CD14-positive monocyte (primary cell): ENCODE measurements around the gene ANK2. TPM values are rescaled to one million over a fixed set of nuclear protein-coding genes. Genes with fewer than 3 reads are reported as not detected.

Experiments used
- DNase-seq, 3 donors: peaks; one replicate each; pipeline ENCODE4 v3.0.0-alpha.2; 2011 to 2022
- H2AFZ ChIP-seq: 2 replicates; pipeline ENCODE4 v1.6.0; 2012; ENCODE audit warnings: mild to moderate bottlenecking, low read depth, low read length, inconsistent platforms; ENCODE audit not compliant: insufficient read depth, poor library complexity, severe bottlenecking
- H3K27ac ChIP-seq, 2 donors: 1 replicate in 1 of 2; 2 replicates in 1 of 2; pipeline ENCODE4 v1.5.1; 2012 to 2013; ENCODE audit warnings: low read length in 2 of 2, control low read depth in 1 of 2, inconsistent platforms in 1 of 2, low read depth in 1 of 2, mild to moderate bottlenecking in 1 of 2
- H3K27me3 ChIP-seq, 2 donors: one replicate each; pipeline versions ENCODE4 v1.6.0 to v1.6.1; 2011 to 2013; ENCODE audit warnings: low read length in 2 of 2; ENCODE audit not compliant: control insufficient read depth in 2 of 2, insufficient read depth in 2 of 2
- H3K36me3 ChIP-seq, 2 donors: replicated peaks in 1 of 2; 1 replicate in 1 of 2; 2 replicates in 1 of 2; pipeline versions ENCODE4 v1.5.1 to v1.6.1; 2012 to 2013; ENCODE audit warnings: low read length in 2 of 2, control low read depth in 1 of 2, inconsistent platforms in 1 of 2, mild to moderate bottlenecking in 1 of 2; ENCODE audit not compliant: insufficient read depth in 2 of 2, control insufficient read depth in 1 of 2
- H3K4me1 ChIP-seq, 2 donors: 1 replicate in 1 of 2; 2 replicates in 1 of 2; pipeline versions ENCODE4 v1.5.1 to v1.6.1; 2012 to 2013; ENCODE audit warnings: low read length in 2 of 2, control low read depth in 1 of 2, inconsistent platforms in 1 of 2, mild to moderate bottlenecking in 1 of 2, moderate library complexity in 1 of 2; ENCODE audit not compliant: insufficient read depth in 2 of 2, control insufficient read depth in 1 of 2
- H3K4me2 ChIP-seq: replicated peaks from 2 replicates; pipeline ENCODE3; 2012; ENCODE audit warnings: low read length, moderate library complexity, mild to moderate bottlenecking; ENCODE audit not compliant: poor library complexity, severe bottlenecking; ENCODE audit errors: extremely low read depth
- H3K4me3 ChIP-seq, 3 experiments: fragments of 200-600 bp in 1 of 3; sonication (generic) in 1 of 3; replicated peaks in 1 of 3; 1 replicate in 2 of 3; 2 replicates in 1 of 3; pipeline ENCODE4 v1.5.1; 2011 to 2013; ENCODE audit warnings: low read length in 3 of 3, mild to moderate bottlenecking in 3 of 3, control low read depth in 2 of 3, low read depth in 2 of 3, inconsistent platforms in 1 of 3, moderate library complexity in 1 of 3
- H3K79me2 ChIP-seq: 2 replicates; pipeline ENCODE4 v1.6.0; 2012; ENCODE audit warnings: mild to moderate bottlenecking, control low read depth, inconsistent platforms, low read length, moderate library complexity; ENCODE audit not compliant: insufficient read depth
- H3K9ac ChIP-seq: 2 replicates; pipeline ENCODE4 v1.6.0; 2017; ENCODE audit warnings: low read length, mild to moderate bottlenecking; ENCODE audit not compliant: insufficient read depth, poor library complexity, severe bottlenecking
- H3K9me3 ChIP-seq, 2 donors: replicated peaks in 1 of 2; 1 replicate in 1 of 2; 2 replicates in 1 of 2; pipeline versions ENCODE4 v1.5.1 to v1.6.1; 2012 to 2013; ENCODE audit warnings: low read length in 2 of 2, control low read depth in 1 of 2; ENCODE audit not compliant: control insufficient read depth in 1 of 2, insufficient read depth in 1 of 2
- H4K20me1 ChIP-seq: 2 replicates; pipeline ENCODE4 v1.6.0; 2012; ENCODE audit warnings: mild to moderate bottlenecking, low read length, control low read depth, moderate library complexity; ENCODE audit not compliant: insufficient read depth
- H3K27ac Mint-ChIP-seq, 7 donors: one replicate each; pipeline ENCODE4 v1.8.0; 2020; ENCODE audit warnings: mild to moderate bottlenecking in 7 of 7, mixed read lengths in 7 of 7, moderate library complexity in 6 of 7, inconsistent platforms in 2 of 7
- H3K27me3 Mint-ChIP-seq, 3 donors: one replicate each; pipeline ENCODE4 v1.8.0; 2021 to 2022; ENCODE audit warnings: low read depth in 3 of 3, mild to moderate bottlenecking in 3 of 3, mixed read lengths in 3 of 3, moderate library complexity in 3 of 3, inconsistent platforms in 1 of 3
- H3K36me3 Mint-ChIP-seq, 2 donors: one replicate each; pipeline ENCODE4 v1.8.0; 2020; ENCODE audit warnings: mixed read lengths in 2 of 2, inconsistent platforms in 1 of 2, mild to moderate bottlenecking in 1 of 2
- H3K4me1 Mint-ChIP-seq: one replicate; pipeline ENCODE4 v1.8.0; 2020; ENCODE audit warnings: mild to moderate bottlenecking, mixed read lengths
- H3K4me3 Mint-ChIP-seq, 2 donors: one replicate each; pipeline ENCODE4 v1.8.0; 2020; ENCODE audit warnings: mild to moderate bottlenecking in 2 of 2, mixed read lengths in 2 of 2, moderate library complexity in 1 of 2
- H3K9me3 Mint-ChIP-seq, 7 donors: one replicate each; pipeline ENCODE4 v1.8.0; 2020 to 2022; ENCODE audit warnings: mixed read lengths in 7 of 7, mild to moderate bottlenecking in 6 of 7, moderate library complexity in 6 of 7, inconsistent platforms in 2 of 7
- CTCF ChIP-seq: fragments of 200-600 bp; IDR thresholded peaks from one replicate; pipeline ENCODE4 v1.8.0; 2022; ENCODE audit warnings: antibody characterized with exemption, mild to moderate bottlenecking
- WGBS: methylation state at CpG from one replicate; pipeline ENCODE4 v1.1.5; 2013; ENCODE audit warnings: missing lambda C conversion rate; ENCODE audit not compliant: insufficient coverage; 5-methylcytosine and 5-hydroxymethylcytosine counted together
- intact Hi-C, 2 donors: fragments of 100-400 bp; cut with micrococcal nuclease; formaldehyde crosslinking; loops; one replicate each; pipeline versions ENCODE4 v1.15.0 to v1.15.1; 2023
- polyA plus RNA-seq, 3 donors: library from polyadenylated mRNA; depleted of rRNA in 1 of 3; unstranded in 2 of 3; stranded (reverse) in 1 of 3; fragments of 300-500 nt in 2 of 3; fragments of >200 nt in 1 of 3; fragmentation: Illumina TruSeq in 2 of 3; gene quantifications; 1 replicate in 2 of 3; 2 replicates in 1 of 3; pipeline ENCODE4 v1.2.3, GENCODE V29; 2012 to 2021

The ANK2 gene
- polyA plus RNA-seq, 3 donors = not detected

- Histone ChIP-seq H3K9ac (no peak overlapping the region), H3K4me1 (no peaks in the 10 kb centered on the region), H3K36me3 (no peaks in the 10 kb centered on the region), H3K4me2 (no peak overlapping the region), H3K4me3 (no peak overlapping the region), H4K20me1 (no peaks in the 10 kb centered on the region), H3K27me3 (no peaks in the 10 kb centered on the region), H3K79me2 (no peaks in the 10 kb centered on the region), H3K27ac (no peak overlapping the region), H3K9me3 (no peaks in the 10 kb centered on the region), H2AFZ (no peak overlapping the region)
- TF ChIP-seq CTCF = no peak
- intact Hi-C loops = no loop called here
- no peak overlapping the region for H3K4me3 Mint-ChIP-seq
- DNase-seq = no peak
- 83% methylated on average over 1 of the region's 3 CpGs for WGBS
- H3K27me3 Mint-ChIP-seq = peaks cover 0 to 8% (median 0%) of the 10 kb centered on the region in 3 donors
- H3K9me3 Mint-ChIP-seq = peaks cover 0 to 2% (median 0%) of the 10 kb centered on the region in 7 donors
- H3K27ac Mint-ChIP-seq = no peak overlapping the region
- H3K36me3 Mint-ChIP-seq = no peaks in the 10 kb centered on the region
- no peaks in the 10 kb centered on the region for H3K4me1 Mint-ChIP-seq
These were observed 92.5 kb downstream of the ANK2 start for GRCh38 chr4:113141901-113142346.

- H3K27ac ChIP-seq = no peak overlapping the region
- H3K36me3 ChIP-seq = no peaks in the 10 kb centered on the region
- no peaks in the 10 kb centered on the region for H3K9me3 ChIP-seq
- H3K4me3 ChIP-seq = no peak overlapping the region
- H4K20me1 ChIP-seq = no peaks in the 10 kb centered on the region
- no peak overlapping the region for H2AFZ ChIP-seq
- H3K9me3 Mint-ChIP-seq = peaks cover 0 to 2% (median 0%) of the 10 kb centered on the region in 7 donors
- no peaks in the 10 kb centered on the region for H3K36me3 Mint-ChIP-seq
- intact Hi-C loops = no loop called here
- H3K27me3 ChIP-seq = no peaks in the 10 kb centered on the region
- H3K79me2 ChIP-seq = no peaks in the 10 kb centered on the region
- H3K4me1 Mint-ChIP-seq = no peaks in the 10 kb centered on the region
- no CpG with 5 or more reads among the region's 3 CpGs for WGBS
- no peak overlapping the region for H3K4me3 Mint-ChIP-seq
- no peaks in the 10 kb centered on the region for H3K4me1 ChIP-seq
- H3K27ac Mint-ChIP-seq = no peak overlapping the region
- H3K4me2 ChIP-seq = no peak overlapping the region
- TF ChIP-seq CTCF = no peak
- H3K27me3 Mint-ChIP-seq = peaks cover 0 to 8% (median 0%) of the 10 kb centered on the region in 3 donors
- no peak for DNase-seq
- no peak overlapping the region for H3K9ac ChIP-seq
These were observed 92.9 kb downstream of the ANK2 start for GRCh38 chr4:113142351-113142750.
